ENCODE measurements around the gene SIGLEC1. TPM values are rescaled to one million over a fixed set of nuclear protein-coding genes. Genes with fewer than 3 reads are reported as not detected.
A peak's percentile ranks its signal among the peaks of the same experiment; 100 is the strongest.

SIGLEC1 gene
- total and polyA plus RNA-seq, 2 donors (not counting 3 experiments of a cell fraction or from before 2014, with no cell fraction given), result not detected

DNA sequence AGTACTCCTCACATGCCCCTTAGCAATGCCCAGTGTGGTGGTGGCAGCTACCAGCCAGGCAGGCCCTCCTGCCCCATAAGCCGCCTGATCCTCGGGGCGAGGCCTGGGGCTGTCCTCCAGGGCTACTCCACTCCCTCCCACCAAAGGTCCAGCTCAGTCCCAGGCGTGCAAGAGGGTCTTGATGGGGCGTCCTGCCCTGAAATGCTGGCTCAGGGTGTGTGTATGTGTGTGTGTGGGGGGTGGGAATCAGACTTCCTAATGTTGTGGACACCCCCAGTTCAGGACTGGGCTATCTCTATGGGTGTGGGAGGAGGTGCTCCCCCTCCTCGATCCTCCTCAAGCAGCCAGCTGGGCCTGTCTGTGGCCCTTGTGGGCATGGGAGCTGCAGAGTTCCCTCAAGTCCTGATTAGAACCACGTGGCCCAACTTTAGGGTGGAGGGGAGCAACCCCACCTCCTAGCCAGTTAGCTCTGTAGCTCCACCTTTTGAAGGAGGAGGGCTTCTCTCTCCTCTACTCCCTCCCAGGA is 27.6 kb upstream of the SIGLEC1 start:
- Histone ChIP-seq H3K9ac (replicated peaks; ENCODE audit: extremely low read depth, insufficient read depth, low read length) (no peak overlapping the region), H3K4me2 (ENCODE audit: insufficient read depth, low read length) (no peak overlapping the region), H3K36me3 (ENCODE audit: control insufficient read depth in 2 of 2, extremely low read depth in 1 of 2, insufficient read depth in 2 of 2, low read length in 2 of 2) (no peaks in the 10 kb centered on the region), H3K9me1 (replicated peaks; ENCODE audit: control insufficient read depth, extremely low read depth, insufficient read depth, low read length) (no peaks in the 10 kb centered on the region), H3K4me1 (ENCODE audit: control insufficient read depth, extremely low read depth, insufficient read depth, low read length) (peaks cover 12% of the 10 kb centered on the region), H3K27me3 (ENCODE audit: control insufficient read depth in 2 of 2, insufficient read depth in 2 of 2, low read length in 2 of 2) (no peaks in the 10 kb centered on the region), H3K9me3 (replicated peaks; ENCODE audit: control insufficient read depth, insufficient read depth, low read length) (no peaks in the 10 kb centered on the region), H3K4me3 (replicated peaks in 1 of 3; ENCODE audit: insufficient read depth in 1 of 3, low read depth in 1 of 3, low read length in 3 of 3) (no peak overlapping the region), H3K79me2 (ENCODE audit: control insufficient read depth, insufficient read depth, low read length) (no peaks in the 10 kb centered on the region), H3K27ac (ENCODE audit: insufficient read depth, low read depth, low read length) (no peak overlapping the region), H4K20me1 (replicated peaks; ENCODE audit: control insufficient read depth, extremely low read depth, insufficient read depth, low read length) (no peaks in the 10 kb centered on the region), H2AFZ (ENCODE audit: low read depth, low read length) (peak overlapping the region; percentile 29)
- intact Hi-C loops (cut with micrococcal nuclease) (no loop called here), dilution Hi-C loops (cut with MboI; ENCODE audit: extremely low pct_ligation_motif_present, low sequenced_read_pairs) (no loop called here)
- FAIRE-seq (no peak), DNase-seq (ENCODE audit: low read depth, low spot score) (no peak)
- BruUV-seq (replicated peaks), result no TSS peak
- POLR2A ChIA-PET, result no interaction called here
- CTCF ChIA-PET, result interaction anchor here (1.0 to 3.3 kb wide), 8 partner anchors 9 to 115 kb away, joined by 3 to 18 read pairs (median 4); partner anchors contain the start of gene SPEF1
- TF ChIP-seq GATA2 (IDR thresholded peaks at IDR 0.05; ENCODE audit: insufficient read depth, insufficient read length, low read depth, low read length) (no peak), JUN (IDR thresholded peaks at IDR 0.05; ENCODE audit: borderline replicate concordance, insufficient read depth, insufficient read length, low read depth) (no peak), EZH2 (IDR thresholded peaks at IDR 0.05; ENCODE audit: borderline replicate concordance, low read depth, low read length, severe bottlenecking) (no peak), POLR2A (IDR thresholded peaks at IDR 0.05; ENCODE audit: low read depth, low read length) (no peak), MYC (IDR thresholded peaks at IDR 0.05; ENCODE audit: low read depth, low read length) (no peak), POLR2AphosphoS5 (IDR thresholded peaks at IDR 0.05; ENCODE audit: insufficient read depth, low read depth, low read length) (no peak), FOS (IDR thresholded peaks at IDR 0.05; ENCODE audit: borderline replicate concordance, insufficient read depth, low read length) (no peak)
- TF ChIP-seq, protein P1, sequence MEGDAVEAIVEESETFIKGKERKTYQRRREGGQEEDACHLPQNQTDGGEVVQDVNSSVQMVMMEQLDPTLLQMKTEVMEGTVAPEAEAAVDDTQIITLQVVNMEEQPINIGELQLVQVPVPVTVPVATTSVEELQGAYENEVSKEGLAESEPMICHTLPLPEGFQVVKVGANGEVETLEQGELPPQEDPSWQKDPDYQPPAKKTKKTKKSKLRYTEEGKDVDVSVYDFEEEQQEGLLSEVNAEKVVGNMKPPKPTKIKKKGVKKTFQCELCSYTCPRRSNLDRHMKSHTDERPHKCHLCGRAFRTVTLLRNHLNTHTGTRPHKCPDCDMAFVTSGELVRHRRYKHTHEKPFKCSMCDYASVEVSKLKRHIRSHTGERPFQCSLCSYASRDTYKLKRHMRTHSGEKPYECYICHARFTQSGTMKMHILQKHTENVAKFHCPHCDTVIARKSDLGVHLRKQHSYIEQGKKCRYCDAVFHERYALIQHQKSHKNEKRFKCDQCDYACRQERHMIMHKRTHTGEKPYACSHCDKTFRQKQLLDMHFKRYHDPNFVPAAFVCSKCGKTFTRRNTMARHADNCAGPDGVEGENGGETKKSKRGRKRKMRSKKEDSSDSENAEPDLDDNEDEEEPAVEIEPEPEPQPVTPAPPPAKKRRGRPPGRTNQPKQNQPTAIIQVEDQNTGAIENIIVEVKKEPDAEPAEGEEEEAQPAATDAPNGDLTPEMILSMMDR (IDR thresholded peaks at IDR 0.05; ENCODE audit: extremely low read depth in 1 of 2, insufficient read depth in 1 of 2, low read depth in 1 of 2, low read length in 2 of 2), result no peak
- TF ChIP-seq, protein P2, sequence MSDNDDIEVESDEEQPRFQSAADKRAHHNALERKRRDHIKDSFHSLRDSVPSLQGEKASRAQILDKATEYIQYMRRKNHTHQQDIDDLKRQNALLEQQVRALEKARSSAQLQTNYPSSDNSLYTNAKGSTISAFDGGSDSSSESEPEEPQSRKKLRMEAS (IDR thresholded peaks at IDR 0.05; ENCODE audit: insufficient read depth, insufficient read length), result no peak
